ENCODE measurements around the gene PROCA1.

DNA sequence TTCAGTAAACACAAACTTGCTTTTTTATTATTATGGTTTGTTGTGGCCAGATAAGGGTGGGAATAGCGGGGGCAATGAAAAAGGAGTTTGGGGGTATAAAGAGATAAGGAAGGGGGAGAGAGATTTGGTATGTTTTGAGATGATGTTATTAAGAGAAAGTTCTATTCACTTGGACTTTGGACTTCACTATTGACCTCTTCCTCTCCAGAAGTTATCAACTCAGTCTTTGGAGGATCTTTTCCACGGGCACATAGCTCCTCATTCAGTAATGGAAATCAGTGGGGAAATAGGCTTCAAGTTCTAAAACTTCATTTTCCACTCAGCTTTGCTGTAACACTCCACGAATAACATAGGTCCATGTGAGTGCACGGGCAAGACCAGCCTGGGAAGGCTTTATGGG lies 23.2 kb downstream of the PROCA1 start:
- no peak for TF ChIP-seq POLR2A (IDR thresholded peaks at IDR 0.05; ENCODE audit: low read length)
- TF ChIP-seq GATA1 (IDR thresholded peaks at IDR 0.05; ENCODE audit: low read depth, low read length): no peak

Measured in erythroblast (primary cell).